Panc1 (cell line): ENCODE measurements around the gene WFDC9.

Experiments used
- POLR2AphosphoS5 ChIP-seq: IDR thresholded peaks from 2 replicates; pipeline ENCODE4 v1.6.1; 2012; ENCODE audit warnings: mild to moderate bottlenecking, low read depth, low read length, moderate library complexity
- TF ChIP-seq, protein P1 (sequence below): fragments of 450-650 bp; IDR thresholded peaks from 2 replicates; pipeline ENCODE4 v1.5.1; 2017; ENCODE audit warnings: mild to moderate bottlenecking
- TF ChIP-seq, protein P2 (sequence below), 2 experiments: IDR thresholded peaks; 2 replicates each; pipeline ENCODE4 v1.6.1; 2011 to 2012; ENCODE audit warnings: low read depth in 2 of 2, control low read depth in 1 of 2, low read length in 1 of 2, mild to moderate bottlenecking in 1 of 2, moderate library complexity in 1 of 2; ENCODE audit not compliant: insufficient read depth in 1 of 2

DNA sequence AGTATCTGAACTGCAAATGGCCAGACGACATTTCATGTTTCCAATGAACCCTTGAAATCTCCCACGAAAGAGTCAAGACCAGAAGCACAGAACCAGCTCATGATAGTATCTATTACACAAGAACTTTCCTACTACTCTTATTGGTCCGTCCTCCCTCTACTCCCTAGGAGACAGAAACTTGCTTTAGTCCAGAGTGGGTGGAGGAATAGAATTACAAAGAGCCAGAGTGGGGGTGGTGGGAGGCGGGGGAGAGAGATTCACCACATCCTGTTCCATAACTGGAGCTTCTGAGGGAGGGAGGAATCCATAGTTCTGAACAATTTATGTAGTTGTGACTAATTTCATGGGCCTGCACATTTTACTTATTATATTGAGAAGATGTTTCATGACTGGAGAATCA, 20.0 kb downstream of the WFDC9 start:
- TF ChIP-seq, protein P1, sequence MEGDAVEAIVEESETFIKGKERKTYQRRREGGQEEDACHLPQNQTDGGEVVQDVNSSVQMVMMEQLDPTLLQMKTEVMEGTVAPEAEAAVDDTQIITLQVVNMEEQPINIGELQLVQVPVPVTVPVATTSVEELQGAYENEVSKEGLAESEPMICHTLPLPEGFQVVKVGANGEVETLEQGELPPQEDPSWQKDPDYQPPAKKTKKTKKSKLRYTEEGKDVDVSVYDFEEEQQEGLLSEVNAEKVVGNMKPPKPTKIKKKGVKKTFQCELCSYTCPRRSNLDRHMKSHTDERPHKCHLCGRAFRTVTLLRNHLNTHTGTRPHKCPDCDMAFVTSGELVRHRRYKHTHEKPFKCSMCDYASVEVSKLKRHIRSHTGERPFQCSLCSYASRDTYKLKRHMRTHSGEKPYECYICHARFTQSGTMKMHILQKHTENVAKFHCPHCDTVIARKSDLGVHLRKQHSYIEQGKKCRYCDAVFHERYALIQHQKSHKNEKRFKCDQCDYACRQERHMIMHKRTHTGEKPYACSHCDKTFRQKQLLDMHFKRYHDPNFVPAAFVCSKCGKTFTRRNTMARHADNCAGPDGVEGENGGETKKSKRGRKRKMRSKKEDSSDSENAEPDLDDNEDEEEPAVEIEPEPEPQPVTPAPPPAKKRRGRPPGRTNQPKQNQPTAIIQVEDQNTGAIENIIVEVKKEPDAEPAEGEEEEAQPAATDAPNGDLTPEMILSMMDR: no peak
- no peak for TF ChIP-seq POLR2AphosphoS5
- TF ChIP-seq, protein P2, sequence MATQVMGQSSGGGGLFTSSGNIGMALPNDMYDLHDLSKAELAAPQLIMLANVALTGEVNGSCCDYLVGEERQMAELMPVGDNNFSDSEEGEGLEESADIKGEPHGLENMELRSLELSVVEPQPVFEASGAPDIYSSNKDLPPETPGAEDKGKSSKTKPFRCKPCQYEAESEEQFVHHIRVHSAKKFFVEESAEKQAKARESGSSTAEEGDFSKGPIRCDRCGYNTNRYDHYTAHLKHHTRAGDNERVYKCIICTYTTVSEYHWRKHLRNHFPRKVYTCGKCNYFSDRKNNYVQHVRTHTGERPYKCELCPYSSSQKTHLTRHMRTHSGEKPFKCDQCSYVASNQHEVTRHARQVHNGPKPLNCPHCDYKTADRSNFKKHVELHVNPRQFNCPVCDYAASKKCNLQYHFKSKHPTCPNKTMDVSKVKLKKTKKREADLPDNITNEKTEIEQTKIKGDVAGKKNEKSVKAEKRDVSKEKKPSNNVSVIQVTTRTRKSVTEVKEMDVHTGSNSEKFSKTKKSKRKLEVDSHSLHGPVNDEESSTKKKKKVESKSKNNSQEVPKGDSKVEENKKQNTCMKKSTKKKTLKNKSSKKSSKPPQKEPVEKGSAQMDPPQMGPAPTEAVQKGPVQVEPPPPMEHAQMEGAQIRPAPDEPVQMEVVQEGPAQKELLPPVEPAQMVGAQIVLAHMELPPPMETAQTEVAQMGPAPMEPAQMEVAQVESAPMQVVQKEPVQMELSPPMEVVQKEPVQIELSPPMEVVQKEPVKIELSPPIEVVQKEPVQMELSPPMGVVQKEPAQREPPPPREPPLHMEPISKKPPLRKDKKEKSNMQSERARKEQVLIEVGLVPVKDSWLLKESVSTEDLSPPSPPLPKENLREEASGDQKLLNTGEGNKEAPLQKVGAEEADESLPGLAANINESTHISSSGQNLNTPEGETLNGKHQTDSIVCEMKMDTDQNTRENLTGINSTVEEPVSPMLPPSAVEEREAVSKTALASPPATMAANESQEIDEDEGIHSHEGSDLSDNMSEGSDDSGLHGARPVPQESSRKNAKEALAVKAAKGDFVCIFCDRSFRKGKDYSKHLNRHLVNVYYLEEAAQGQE (IDR thresholded peaks at IDR 0.05; ENCODE audit: insufficient read depth in 1 of 2, low read depth in 2 of 2, low read length in 1 of 2): no peak
